ENCODE data around the gene NARS2.

GRCh38 chr11:78398715-78399114 is 175.9 kb downstream of the NARS2 start:
- no peak for TF ChIP-seq CTCF (IDR thresholded peaks at IDR 0.05)
- no peak for TF ChIP-seq EZH2 (IDR thresholded peaks at IDR 0.05; ENCODE audit: borderline replicate concordance, insufficient read depth, low read depth, low read length, poor library complexity, severe bottlenecking)

Data from B cell (primary cell).